WTC11 (cell line): ENCODE results near the gene ENO3.

Experiments
- CTCF ChIP-seq: fragments of 200-600 bp; IDR thresholded peaks from 2 replicates; pipeline ENCODE4 v1.8.0; 2022; ENCODE audit warnings: antibody characterized with exemption
- ESRRA ChIP-seq: sonication (generic); formaldehyde crosslinking; IDR thresholded peaks from 2 replicates; pipeline ENCODE4 v1.8.1; 2022; ENCODE audit warnings: mild to moderate bottlenecking, missing genetic modification reagents, borderline replicate concordance
- NR1H2 ChIP-seq: sonication (generic); formaldehyde crosslinking; IDR thresholded peaks from 2 replicates; pipeline ENCODE4 v1.9.0; 2021; ENCODE audit warnings: mild to moderate bottlenecking, moderate library complexity, missing genetic modification reagents
- TF ChIP-seq, protein P1 (sequence below): sonication (generic); formaldehyde crosslinking; IDR thresholded peaks from 2 replicates; pipeline ENCODE4 v1.8.1; 2023; ENCODE audit warnings: mild to moderate bottlenecking, missing genetic modification reagents

DNA sequence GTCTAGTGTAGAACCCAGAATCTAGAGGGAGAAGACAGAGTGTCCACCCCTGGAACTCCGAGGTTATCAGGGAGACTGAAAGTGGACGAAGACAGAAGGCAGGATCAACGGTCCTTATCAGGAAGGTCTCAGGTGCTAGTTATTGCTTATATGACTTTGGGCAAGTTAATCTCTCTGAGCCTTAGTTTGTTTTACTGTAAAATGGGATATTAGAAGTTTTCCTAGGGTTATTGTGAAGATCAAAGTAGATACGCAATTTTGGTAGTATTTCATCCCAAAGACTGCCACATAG lies 9.7 kb upstream of the ENO3 start:
- TF ChIP-seq ESRRA (CRISPR knock-in tag) (no peak), CTCF (no peak), NR1H2 (no peak)
- TF ChIP-seq, protein P1, sequence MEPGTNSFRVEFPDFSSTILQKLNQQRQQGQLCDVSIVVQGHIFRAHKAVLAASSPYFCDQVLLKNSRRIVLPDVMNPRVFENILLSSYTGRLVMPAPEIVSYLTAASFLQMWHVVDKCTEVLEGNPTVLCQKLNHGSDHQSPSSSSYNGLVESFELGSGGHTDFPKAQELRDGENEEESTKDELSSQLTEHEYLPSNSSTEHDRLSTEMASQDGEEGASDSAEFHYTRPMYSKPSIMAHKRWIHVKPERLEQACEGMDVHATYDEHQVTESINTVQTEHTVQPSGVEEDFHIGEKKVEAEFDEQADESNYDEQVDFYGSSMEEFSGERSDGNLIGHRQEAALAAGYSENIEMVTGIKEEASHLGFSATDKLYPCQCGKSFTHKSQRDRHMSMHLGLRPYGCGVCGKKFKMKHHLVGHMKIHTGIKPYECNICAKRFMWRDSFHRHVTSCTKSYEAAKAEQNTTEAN (CRISPR knock-in tag) = no peak
